ENCODE measurements around the gene HK2.

Gene HK2

GRCh38 chr2:74878551-74878950 lies 44.6 kb downstream of the HK2 start:
- no peak overlapping the region for H3K4me3 ChIP-seq (ENCODE audit: low read depth, low read length)
- TF ChIP-seq CTCF (IDR thresholded peaks at IDR 0.05; ENCODE audit: insufficient read depth, low read depth, low read length, missing control alignments): no peak
- DNase-seq (ENCODE audit: low read depth): no peak

GRCh38 chr2:74880054-74880728 lies 46.3 kb downstream of the HK2 start:
- TF ChIP-seq CTCF (IDR thresholded peaks at IDR 0.05; ENCODE audit: insufficient read depth, low read depth, low read length, missing control alignments): no peak
- no peak overlapping the region for H3K4me3 ChIP-seq (ENCODE audit: low read depth, low read length)
- DNase-seq (ENCODE audit: low read depth): no peak

- DNase-seq (ENCODE audit: low read depth): no peak
- TF ChIP-seq CTCF (IDR thresholded peaks at IDR 0.05; ENCODE audit: insufficient read depth, low read depth, low read length, missing control alignments): no peak
- H3K4me3 ChIP-seq (ENCODE audit: low read depth, low read length): no peak overlapping the region
These were observed 47.2 kb downstream of the HK2 start for GRCh38 chr2:74881176-74881575.

GRCh38 chr2:74881626-74882298 lies 47.8 kb downstream of the HK2 start:
- no peak overlapping the region for H3K4me3 ChIP-seq (ENCODE audit: low read depth, low read length)
- no peak for TF ChIP-seq CTCF (IDR thresholded peaks at IDR 0.05; ENCODE audit: insufficient read depth, low read depth, low read length, missing control alignments)
- DNase-seq (ENCODE audit: low read depth): no peak

- DNase-seq (ENCODE audit: low read depth): no peak
- TF ChIP-seq CTCF (IDR thresholded peaks at IDR 0.05; ENCODE audit: insufficient read depth, low read depth, low read length, missing control alignments): no peak
- no peak overlapping the region for H3K4me3 ChIP-seq (ENCODE audit: low read depth, low read length)
These were observed 48.4 kb downstream of the HK2 start for GRCh38 chr2:74882299-74882687.

GRCh38 chr2:74883011-74883410 lies 49.1 kb downstream of the HK2 start:
- no peak for TF ChIP-seq CTCF (IDR thresholded peaks at IDR 0.05; ENCODE audit: insufficient read depth, low read depth, low read length, missing control alignments)
- no peak for DNase-seq (ENCODE audit: low read depth)
- no peak overlapping the region for H3K4me3 ChIP-seq (ENCODE audit: low read depth, low read length)
